WTC11 (cell line): ENCODE measurements around the gene FOXA1. TPM values are rescaled to one million over a fixed set of nuclear protein-coding genes. Genes with fewer than 3 reads are reported as not detected.

ENCODE experiments used
- ATAC-seq: fragments of 200-7000 bp; cut with Tn5 transposase; 2 replicates; pipeline ENCODE4 v1.10.0; 2021; ENCODE audit warnings: mild to moderate bottlenecking, moderate library complexity
- CTCF ChIA-PET: fragments of 300-600 bp; sonication (Branson Sonifier 250); formaldehyde crosslinking; loops from one replicate; lab custom pipeline; 2021; ENCODE audit warnings: antibody characterized with exemption; lab: Charles Lee
- POLR2A ChIA-PET: fragments of 350-600 bp; sonication (Branson Sonifier 250); formaldehyde crosslinking; loops from one replicate; lab custom pipeline; 2021; ENCODE audit warnings: antibody characterized with exemption; lab: Charles Lee
- DNase-seq: peaks from one replicate; pipeline ENCODE4 v3.0.0; 2021; ENCODE audit warnings: low spot score
- H3K27ac Mint-ChIP-seq: 2 replicates; pipeline ENCODE4 v1.8.0; 2021; ENCODE audit warnings: mixed read lengths
- H3K27me3 Mint-ChIP-seq: 2 replicates; pipeline ENCODE4 v1.8.0; 2021; ENCODE audit warnings: low read depth, mild to moderate bottlenecking, moderate library complexity, mixed read lengths
- H3K36me3 Mint-ChIP-seq: 2 replicates; pipeline ENCODE4 v1.8.0; 2021; ENCODE audit warnings: mixed read lengths
- H3K4me1 Mint-ChIP-seq: 2 replicates; pipeline ENCODE4 v1.8.0; 2022; ENCODE audit warnings: mixed read lengths
- H3K4me3 Mint-ChIP-seq: 2 replicates; pipeline ENCODE4 v1.8.0; 2021; ENCODE audit warnings: mild to moderate bottlenecking, moderate library complexity, mixed read lengths
- H3K9me3 Mint-ChIP-seq: 2 replicates; pipeline ENCODE4 v1.8.0; 2021; ENCODE audit warnings: mixed read lengths
- CBFB ChIP-seq: sonication (generic); formaldehyde crosslinking; IDR thresholded peaks from 2 replicates; pipeline ENCODE4 v1.8.1; 2022; ENCODE audit warnings: mild to moderate bottlenecking, low read depth, missing genetic modification reagents
- FOXP1 ChIP-seq: sonication (generic); formaldehyde crosslinking; IDR thresholded peaks from 2 replicates; pipeline ENCODE4 v1.8.0; 2022; ENCODE audit warnings: missing genetic modification reagents, mild to moderate bottlenecking, moderate library complexity, borderline replicate concordance
- FOXP4 ChIP-seq: sonication (generic); formaldehyde crosslinking; IDR thresholded peaks from 2 replicates; pipeline ENCODE4 v1.8.0; 2022; ENCODE audit warnings: mild to moderate bottlenecking, missing genetic modification reagents
- GABPB1 ChIP-seq: sonication (generic); formaldehyde crosslinking; IDR thresholded peaks from 2 replicates; pipeline ENCODE4 v1.8.1; 2023; ENCODE audit warnings: mild to moderate bottlenecking, missing genetic modification reagents
- HMGXB4 ChIP-seq: sonication (generic); formaldehyde crosslinking; IDR thresholded peaks from 2 replicates; pipeline ENCODE4 v1.8.1; 2023; ENCODE audit warnings: mild to moderate bottlenecking, moderate library complexity, missing genetic modification reagents
- IRF1 ChIP-seq: sonication (generic); formaldehyde crosslinking; IDR thresholded peaks from 2 replicates; pipeline ENCODE4 v1.8.0; 2023; ENCODE audit warnings: missing genetic modification reagents
- IRF2 ChIP-seq: sonication (generic); formaldehyde crosslinking; IDR thresholded peaks from 2 replicates; pipeline ENCODE4 v1.8.0; 2022; ENCODE audit warnings: low read depth, missing genetic modification reagents, borderline replicate concordance
- JUN ChIP-seq: sonication (generic); formaldehyde crosslinking; IDR thresholded peaks from 2 replicates; pipeline ENCODE4 v1.8.0; 2023; ENCODE audit warnings: mild to moderate bottlenecking, missing genetic modification reagents
- NR2C2 ChIP-seq: sonication (generic); formaldehyde crosslinking; IDR thresholded peaks from 2 replicates; pipeline ENCODE4 v1.8.0; 2022; ENCODE audit warnings: mild to moderate bottlenecking, missing genetic modification reagents
- PRDM15 ChIP-seq: sonication (generic); formaldehyde crosslinking; IDR thresholded peaks from 2 replicates; pipeline ENCODE4 v1.8.0; 2022; ENCODE audit warnings: missing genetic modification reagents
- PREB ChIP-seq: sonication (generic); formaldehyde crosslinking; IDR thresholded peaks from 2 replicates; pipeline ENCODE4 v1.8.1; 2022; ENCODE audit warnings: mild to moderate bottlenecking, missing genetic modification reagents, moderate library complexity, borderline replicate concordance
- PRRX2 ChIP-seq: fragments of 250-450 bp; sonication (Bioruptor Pico); IDR thresholded peaks from 2 replicates; pipeline ENCODE4 v1.8.0; 2021; ENCODE audit warnings: mild to moderate bottlenecking
- SMAD4 ChIP-seq: sonication (generic); formaldehyde crosslinking; IDR thresholded peaks from 2 replicates; pipeline ENCODE4 v1.8.0; 2022; ENCODE audit warnings: mild to moderate bottlenecking, missing genetic modification reagents
- USF1 ChIP-seq: sonication (generic); formaldehyde crosslinking; IDR thresholded peaks from 2 replicates; pipeline ENCODE4 v1.8.0; 2022; ENCODE audit warnings: mild to moderate bottlenecking, missing genetic modification reagents
- ZBTB21 ChIP-seq: sonication (generic); formaldehyde crosslinking; IDR thresholded peaks from 2 replicates; pipeline ENCODE4 v1.8.1; 2023; ENCODE audit warnings: mild to moderate bottlenecking, missing genetic modification reagents, borderline replicate concordance
- ZNF121 ChIP-seq: sonication (generic); formaldehyde crosslinking; IDR thresholded peaks from 2 replicates; pipeline ENCODE4 v1.8.0; 2023; ENCODE audit warnings: missing genetic modification reagents
- ZNF263 ChIP-seq: sonication (generic); formaldehyde crosslinking; IDR thresholded peaks from 2 replicates; pipeline ENCODE4 v1.8.1; 2022; ENCODE audit warnings: low read depth, mild to moderate bottlenecking, moderate library complexity, missing genetic modification reagents
- ZNF532 ChIP-seq: fragments of 250-450 bp; sonication (Bioruptor Pico); IDR thresholded peaks from 2 replicates; pipeline ENCODE4 v1.9.0; 2021; ENCODE audit warnings: mild to moderate bottlenecking, borderline replicate concordance
- ZNF671 ChIP-seq: fragments of 250-450 bp; sonication (Bioruptor Pico); IDR thresholded peaks from 2 replicates; pipeline ENCODE4 v1.8.0; 2021; ENCODE audit warnings: mild to moderate bottlenecking
- ZSCAN18 ChIP-seq: fragments of 250-450 bp; sonication (Bioruptor Pico); IDR thresholded peaks from 2 replicates; pipeline ENCODE4 v2.1.2; 2022; ENCODE audit warnings: mild to moderate bottlenecking, moderate library complexity
- total RNA-seq: library from RNA; stranded (reverse); gene quantifications from 3 replicates; pipeline ENCODE4 v1.2.3, GENCODE V29; 2021

The FOXA1 gene
- total RNA-seq, 1 experiment from 2014 or later: 0.28 TPM

- Mint-ChIP-seq H3K27me3 (peaks cover 74% of the 10 kb centered on the region), H3K4me3 (peak overlapping the region; percentile 67), H3K4me1 (peaks cover 4% of the 10 kb centered on the region), H3K36me3 (no peaks in the 10 kb centered on the region), H3K27ac (no peak overlapping the region), H3K9me3 (no peaks in the 10 kb centered on the region; the same call in 1 of the 2 replicates)
- ChIA-PET CTCF (interaction anchor here (0.5 to 2.9 kb wide), 10 partner anchors 11 to 1226 kb away, joined by 3 to 17 read pairs (median 6); partner anchors contain the start of genes FOXA1 and TTC6), POLR2A (no interaction called here)
- ATAC-seq: peak; percentile 93
- DNase-seq: peak; percentile 65
- TF ChIP-seq JUN (CRISPR knock-in tag): peak; percentile 18; the same call in 1 of the 2 replicates
- no peak for TF ChIP-seq CBFB (CRISPR knock-in tag)
- TF ChIP-seq GABPB1 (CRISPR knock-in tag): no peak
- TF ChIP-seq IRF1 (CRISPR knock-in tag): peak; percentile 14; the same call in 1 of the 2 replicates
- no peak for TF ChIP-seq ZSCAN18 (CRISPR knock-in tag)
- 0 out of 2 replicates have a peak, but pooled peaks have one; percentile 15 for TF ChIP-seq SMAD4 (CRISPR knock-in tag)
- 0 out of 2 replicates have a peak, but pooled peaks have one; percentile 62 for TF ChIP-seq HMGXB4 (CRISPR knock-in tag)
- 0 out of 2 replicates have a peak, but pooled peaks have one; percentile 11 for TF ChIP-seq NR2C2 (CRISPR knock-in tag)
- TF ChIP-seq ZNF532: no peak
- 0 out of 2 replicates have a peak, but pooled peaks have one; percentile 67 for TF ChIP-seq PREB (CRISPR knock-in tag)
- TF ChIP-seq PRDM15: peak; percentile 80
- TF ChIP-seq FOXP4 (CRISPR knock-in tag): peak; percentile 35; the same call in 1 of the 2 replicates
- TF ChIP-seq IRF2 (CRISPR knock-in tag): no peak
- TF ChIP-seq ZBTB21: peak; percentile 19; the same call in 1 of the 2 replicates
- no peak for TF ChIP-seq ZNF671 (CRISPR knock-in tag)
- TF ChIP-seq PRRX2 (CRISPR knock-in tag): no peak
- 0 out of 2 replicates have a peak, but pooled peaks have one; percentile 38 for TF ChIP-seq USF1
- peak; percentile 55; the same call in 1 of the 2 replicates for TF ChIP-seq FOXP1 (CRISPR knock-in tag)
- TF ChIP-seq ZNF121 (CRISPR knock-in tag): no peak
- TF ChIP-seq ZNF263 (CRISPR knock-in tag): no peak
Measured at GRCh38 chr14:37622231-37622923, 27.3 kb upstream of the FOXA1 start.
